ENCODE results near the gene EXOSC5.
"Not testable (repeated sequence)": the region's sequence is repeated elsewhere in the genome, so short reads cannot be mapped to it uniquely, and the experiment has no call there.

Gene EXOSC5

GRCh38 chr19:41405776-41406175 is 8.6 kb upstream of the EXOSC5 start:
- no peak for DNase-seq (ENCODE audit: low spot score)

- no peak for DNase-seq (ENCODE audit: low spot score)
Observed at GRCh38 chr19:41403181-41403970, 6.2 kb upstream of the EXOSC5 start.

DNA sequence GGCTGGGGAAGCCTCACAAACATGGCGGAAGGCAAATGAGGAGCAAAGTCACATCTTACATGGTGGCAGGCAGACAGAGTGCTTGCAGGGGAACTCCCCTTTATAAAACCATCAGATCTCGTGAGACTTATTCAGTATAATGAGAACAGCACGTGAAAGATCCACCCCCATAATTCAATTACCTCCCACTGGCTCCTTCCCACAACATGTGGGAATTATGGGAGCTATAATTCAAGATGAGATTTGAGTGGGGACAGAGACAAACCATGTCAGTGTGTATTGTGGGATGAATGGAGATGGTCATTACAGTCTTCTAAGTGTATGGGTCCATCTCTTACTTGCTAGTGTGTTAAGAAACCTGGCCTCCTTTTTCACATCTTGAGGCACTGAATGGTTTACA is 4.9 kb upstream of the EXOSC5 start:
- DNase-seq (ENCODE audit: low spot score) = no peak

DNA sequence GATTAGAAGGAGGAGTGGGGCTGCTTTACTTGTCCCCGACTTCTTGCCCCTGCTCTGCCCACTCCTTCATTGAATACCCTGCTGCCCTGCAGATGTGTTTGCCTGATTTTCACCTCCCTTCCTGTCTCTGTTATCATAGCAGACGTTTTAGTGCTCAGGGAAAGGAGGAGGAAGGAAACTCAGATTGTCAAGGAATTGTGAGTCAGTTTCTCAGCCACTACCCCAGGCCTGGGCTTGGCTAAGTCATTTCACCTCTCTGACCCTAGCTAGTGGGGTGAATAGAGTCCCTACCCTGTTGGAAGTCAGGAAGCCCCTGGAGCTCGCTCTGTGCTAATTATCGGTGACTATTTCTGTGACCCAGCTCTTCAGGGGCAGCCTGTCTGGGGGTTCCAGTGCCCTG is 4.3 kb upstream of the EXOSC5 start:
- no peak for DNase-seq (ENCODE audit: low spot score)

- no peak for DNase-seq (ENCODE audit: low spot score)
Observed at GRCh38 chr19:41399525-41399924, 2.4 kb upstream of the EXOSC5 start.

DNA sequence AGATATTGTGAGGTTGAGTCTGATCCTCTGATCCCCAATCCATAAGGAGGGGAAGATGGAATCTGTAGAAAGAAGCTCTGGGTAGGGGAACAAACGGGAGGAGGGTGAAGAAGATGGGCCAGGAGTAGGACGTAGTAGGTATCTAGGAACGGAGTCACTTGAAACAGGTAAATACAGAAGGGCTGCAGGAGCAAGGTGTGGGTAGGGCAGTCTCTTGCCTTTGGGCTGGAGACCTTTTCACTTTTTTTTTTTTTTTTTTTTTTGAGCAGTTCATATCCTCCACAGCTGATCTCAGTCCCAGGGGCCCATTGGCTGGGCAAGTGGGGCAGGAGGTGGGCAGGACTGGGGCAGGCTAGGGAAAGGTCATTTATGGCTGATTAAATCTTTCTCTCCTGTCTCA is 1.9 kb upstream of the EXOSC5 start:
- no peak for DNase-seq (ENCODE audit: low spot score)

DNA sequence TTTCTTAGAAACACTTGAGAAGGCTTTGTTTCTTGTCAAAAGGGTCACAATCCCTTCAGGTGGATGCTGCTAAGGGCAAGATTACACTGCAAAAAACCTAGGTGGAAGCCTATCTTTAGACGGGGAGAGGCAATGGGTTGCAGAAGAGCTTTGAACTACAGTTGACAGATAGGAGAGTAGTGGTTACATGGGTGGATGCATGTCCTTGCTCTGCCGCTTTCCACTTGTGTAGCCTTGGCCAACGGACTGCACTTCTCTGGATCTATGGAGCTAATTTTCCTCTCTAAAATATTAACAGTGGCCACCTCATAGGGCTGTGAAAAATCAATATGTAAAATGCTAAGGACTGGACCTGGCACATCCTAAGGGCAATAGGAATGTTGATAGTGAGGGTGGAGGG is 1.4 kb upstream of the EXOSC5 start:
- DNase-seq (ENCODE audit: low spot score) = no peak

- DNase-seq (ENCODE audit: low spot score) = no peak
Observed at GRCh38 chr19:41398050-41398418, 875 bp upstream of the EXOSC5 start.

DNA sequence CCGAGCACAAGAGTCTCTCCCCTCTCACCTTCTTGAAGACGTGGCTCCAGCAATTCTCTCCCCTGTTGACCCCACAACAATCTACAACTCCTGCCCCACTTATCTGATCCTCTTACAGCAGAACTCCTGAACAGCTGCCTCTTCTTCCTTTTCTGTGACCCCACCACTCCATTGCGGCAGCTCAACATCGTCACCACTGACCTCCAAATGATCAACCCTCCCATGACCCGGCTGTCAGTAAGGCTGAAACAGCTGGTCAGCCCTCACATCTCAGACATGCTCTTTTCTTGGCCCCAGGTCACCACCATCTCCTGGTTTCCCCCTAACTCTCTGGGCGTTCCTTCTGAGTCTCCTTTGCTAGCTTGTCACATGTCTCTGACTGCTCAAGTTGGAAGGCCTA is 1.8 kb downstream of the EXOSC5 start:
- DNase-seq (ENCODE audit: low spot score) = no peak

DNA sequence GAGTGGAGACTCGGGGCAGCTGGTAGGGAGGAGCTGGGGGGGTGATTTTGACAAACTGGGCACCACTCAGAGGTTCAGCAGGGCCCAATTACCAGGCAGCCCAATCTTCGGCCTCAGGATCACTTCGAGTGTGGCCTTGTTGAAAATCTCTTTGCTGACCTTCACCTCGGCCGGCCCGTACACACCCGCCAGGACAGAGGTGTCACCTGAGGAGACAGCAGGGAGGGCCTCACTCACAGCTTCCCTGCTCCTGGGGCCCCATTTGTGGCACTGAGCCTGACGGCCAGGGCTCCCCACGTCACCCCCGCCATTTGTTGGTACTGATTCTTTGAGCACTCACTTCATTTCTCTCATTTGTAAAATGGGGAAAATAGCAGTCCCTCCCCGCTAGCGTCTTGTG is 4.4 kb downstream of the EXOSC5 start:
- no peak for DNase-seq (ENCODE audit: low spot score)

GRCh38 chr19:41391618-41392017 is 5.5 kb downstream of the EXOSC5 start:
- no peak for DNase-seq (ENCODE audit: low spot score)

DNA sequence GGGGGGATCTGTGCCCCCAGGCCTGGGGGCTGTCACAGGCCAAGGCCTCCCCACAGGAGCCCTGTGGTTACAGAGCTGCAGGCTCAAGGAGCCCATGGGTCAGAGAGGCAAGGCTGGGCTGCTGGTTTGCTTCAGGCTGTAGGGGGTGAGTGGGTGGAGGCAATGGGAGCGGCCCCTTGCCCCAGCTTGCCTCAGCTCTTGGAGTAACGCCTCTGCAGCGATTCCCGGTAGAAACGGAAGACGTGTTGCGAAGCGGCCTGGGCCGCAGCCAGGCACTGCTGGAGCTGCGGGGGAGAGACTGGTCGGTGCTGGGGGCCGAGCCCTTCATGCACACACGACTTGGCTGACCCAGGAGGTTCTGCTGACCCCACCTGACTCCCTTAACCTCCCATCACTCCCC is 10.7 kb downstream of the EXOSC5 start:
- DNase-seq (ENCODE audit: low spot score) = no peak

DNA sequence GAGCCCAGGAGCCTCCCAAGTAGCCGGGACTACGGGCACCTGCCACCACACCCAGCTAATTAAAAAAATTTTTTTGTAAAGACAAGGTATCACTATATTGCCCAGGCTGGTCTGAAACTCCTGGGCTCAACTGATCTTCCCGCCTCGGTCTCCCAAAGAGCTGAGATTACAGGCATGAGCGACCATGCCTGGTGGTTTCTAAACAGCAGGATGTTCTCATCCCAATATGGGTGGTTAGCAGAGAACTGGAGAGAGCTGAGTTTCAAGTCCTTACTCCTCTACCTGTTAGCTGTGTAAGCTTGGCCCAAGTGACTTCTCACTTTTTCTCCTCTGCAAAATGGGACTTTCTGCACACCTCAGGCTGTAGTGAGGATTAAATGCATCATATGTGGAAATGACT is 12.8 kb downstream of the EXOSC5 start:
- no peak for DNase-seq (ENCODE audit: low spot score)

- not testable (repeated sequence) for DNase-seq (ENCODE audit: low spot score)
Observed at GRCh38 chr19:41381536-41381935, 15.6 kb downstream of the EXOSC5 start.

- no peak for DNase-seq (ENCODE audit: low spot score)
Observed at GRCh38 chr19:41377977-41378709, 19.0 kb downstream of the EXOSC5 start.

DNA sequence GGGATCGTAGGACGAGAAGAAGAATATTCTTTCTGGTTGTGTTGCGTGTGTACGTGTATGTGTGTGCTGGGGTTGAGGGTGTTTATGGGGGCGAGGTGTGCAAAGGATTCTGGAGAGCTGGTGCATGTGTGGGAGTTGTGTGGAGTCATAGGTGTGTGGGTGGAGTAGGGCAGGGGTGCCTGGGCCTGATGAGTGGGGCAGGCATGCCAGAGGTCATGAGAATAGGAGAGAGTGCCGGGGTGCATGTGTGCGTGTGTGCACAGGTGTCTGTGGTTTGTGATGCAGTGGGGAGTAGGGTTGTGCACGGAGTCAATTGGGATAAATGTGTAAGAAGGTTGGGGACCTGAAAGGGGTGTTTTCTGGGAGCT is 20.2 kb downstream of the EXOSC5 start:
- DNase-seq (ENCODE audit: low spot score) = no peak

- peak; percentile 54 for DNase-seq (ENCODE audit: low spot score)
Observed at GRCh38 chr19:41376241-41376997, 20.7 kb downstream of the EXOSC5 start, which contains the start of gene TMEM91. TMEM91 (plus strand) TSS chr19:41376533; CDS start chr19:41378310, 1,777 bp downstream.

DNA sequence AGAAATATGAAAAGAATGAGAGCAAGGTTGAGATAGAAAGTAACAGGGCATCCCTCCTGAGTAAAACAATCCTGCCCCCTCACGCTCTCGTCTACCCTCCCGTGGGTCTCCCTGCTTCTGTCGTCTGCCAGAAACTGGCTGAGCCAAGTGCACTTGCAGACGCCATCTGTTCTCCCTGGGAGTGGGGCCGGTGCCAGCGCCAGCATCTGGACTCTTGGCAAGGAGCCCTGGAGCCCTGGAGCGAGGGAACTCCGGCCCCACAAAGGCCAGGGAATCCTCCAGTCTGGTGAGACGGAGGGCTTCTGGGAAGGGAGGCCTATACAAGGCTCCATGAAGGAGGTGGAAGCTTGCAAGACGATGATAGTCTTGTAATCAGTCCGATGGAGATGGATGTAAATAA is 23.2 kb downstream of the EXOSC5 start:
- no peak for DNase-seq (ENCODE audit: low spot score)

GRCh38 chr19:41372501-41372900 is 24.7 kb downstream of the EXOSC5 start:
- DNase-seq (ENCODE audit: low spot score) = no peak

- no peak for DNase-seq (ENCODE audit: low spot score)
Observed at GRCh38 chr19:41371541-41371940, 25.6 kb downstream of the EXOSC5 start.

DNA sequence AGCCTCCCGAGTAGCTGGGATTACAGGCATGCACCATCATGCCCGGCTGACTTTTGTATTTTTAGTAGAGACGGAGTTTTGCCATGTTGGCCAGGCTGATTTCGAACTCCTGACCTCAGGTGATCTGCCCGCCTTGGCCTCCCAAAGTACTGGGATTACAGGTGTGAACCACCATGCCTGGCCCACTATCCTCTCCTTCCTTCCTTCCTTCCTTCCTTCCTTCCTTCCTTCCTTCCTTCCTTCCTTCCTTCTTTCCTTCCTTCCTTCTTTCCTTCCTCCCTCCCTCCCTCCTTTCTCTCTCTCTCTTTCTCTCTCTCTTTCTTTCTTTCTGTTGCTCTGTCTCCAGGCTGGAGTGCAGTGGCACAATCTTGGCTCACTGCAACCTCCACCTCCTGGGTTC is 26.0 kb downstream of the EXOSC5 start:
- not testable (repeated sequence) for DNase-seq (ENCODE audit: low spot score)

DNA sequence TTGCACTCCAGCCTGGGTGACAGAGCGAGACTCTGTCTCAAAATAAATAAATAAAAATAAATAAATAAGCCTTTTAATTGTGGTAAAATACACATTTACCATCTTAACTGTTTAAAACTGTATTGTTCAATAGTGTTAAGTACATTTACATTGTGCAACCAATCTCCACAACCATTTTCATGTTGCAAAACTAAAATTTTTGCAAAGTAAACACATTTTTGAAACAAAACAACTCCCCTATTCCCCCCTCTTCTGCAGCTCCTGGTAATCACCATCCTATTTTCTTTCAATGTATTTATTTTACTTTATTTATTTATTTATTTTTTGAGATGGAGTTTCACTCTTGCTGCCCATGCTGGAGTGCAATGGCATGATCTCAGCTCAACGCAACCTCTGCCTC is 27.4 kb downstream of the EXOSC5 start:
- no peak for DNase-seq (ENCODE audit: low spot score)

GRCh38 chr19:41367848-41368301 is 29.3 kb downstream of the EXOSC5 start:
- DNase-seq (ENCODE audit: low spot score) = no peak
